ENCODE data around the gene LARP7.
"Not testable (repeated sequence)": the region's sequence is repeated elsewhere in the genome, so short reads cannot be mapped to it uniquely, and the experiment has no call there.

LARP7 gene

DNA sequence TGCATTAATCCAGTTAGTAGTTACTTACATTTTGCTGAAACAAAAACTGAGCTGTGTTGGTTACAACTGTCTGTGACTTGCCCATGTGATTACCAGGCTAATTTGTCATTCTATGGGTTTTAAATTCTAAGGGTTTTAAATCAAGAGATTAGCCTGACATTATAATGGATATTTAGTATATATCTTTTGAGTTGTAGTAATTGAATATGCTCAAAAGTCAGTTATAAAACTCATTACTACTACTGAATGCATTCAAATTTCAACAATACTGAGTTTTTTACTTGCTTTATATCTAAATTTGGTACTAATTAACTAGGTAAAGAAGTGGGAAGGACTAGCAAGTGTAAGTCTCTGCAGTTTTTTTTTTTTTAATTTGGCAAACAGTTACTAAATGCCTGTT is 14.7 kb downstream of the LARP7 start:
- Histone ChIP-seq H3K4me3 (ENCODE audit: low read length, poor library complexity, severe bottlenecking) (no peak overlapping the region), H3K9me3 (ENCODE audit: insufficient read depth, low read depth, low read length) (no peaks in the 10 kb centered on the region), H3K36me3 (ENCODE audit: insufficient read depth, low read length) (peaks cover 55% of the 10 kb centered on the region; the same call in 1 of the 2 replicates), H3K4me2 (ENCODE audit: low read depth, low read length, poor library complexity, severe bottlenecking) (no peak overlapping the region), H2AFZ (ENCODE audit: low read length) (no peak overlapping the region), H3K9ac (ENCODE audit: low read depth, low read length, poor library complexity, severe bottlenecking) (no peak overlapping the region), H3K9me2 (replicated peaks; ENCODE audit: low read depth, low read length) (no peaks in the 10 kb centered on the region), H3K79me2 (ENCODE audit: insufficient read depth, low read length) (no peaks in the 10 kb centered on the region), H3K27me3 (ENCODE audit: insufficient read depth, low read length, poor library complexity, severe bottlenecking) (no peaks in the 10 kb centered on the region), H4K20me1 (ENCODE audit: insufficient read depth, low read length, poor library complexity, severe bottlenecking) (no peaks in the 10 kb centered on the region), H3K4me1 (ENCODE audit: insufficient read depth, low read length, poor library complexity, severe bottlenecking) (no peaks in the 10 kb centered on the region), H3F3A (ENCODE audit: low read depth) (no peaks in the 10 kb centered on the region)
- TF ChIP-seq, protein P1, sequence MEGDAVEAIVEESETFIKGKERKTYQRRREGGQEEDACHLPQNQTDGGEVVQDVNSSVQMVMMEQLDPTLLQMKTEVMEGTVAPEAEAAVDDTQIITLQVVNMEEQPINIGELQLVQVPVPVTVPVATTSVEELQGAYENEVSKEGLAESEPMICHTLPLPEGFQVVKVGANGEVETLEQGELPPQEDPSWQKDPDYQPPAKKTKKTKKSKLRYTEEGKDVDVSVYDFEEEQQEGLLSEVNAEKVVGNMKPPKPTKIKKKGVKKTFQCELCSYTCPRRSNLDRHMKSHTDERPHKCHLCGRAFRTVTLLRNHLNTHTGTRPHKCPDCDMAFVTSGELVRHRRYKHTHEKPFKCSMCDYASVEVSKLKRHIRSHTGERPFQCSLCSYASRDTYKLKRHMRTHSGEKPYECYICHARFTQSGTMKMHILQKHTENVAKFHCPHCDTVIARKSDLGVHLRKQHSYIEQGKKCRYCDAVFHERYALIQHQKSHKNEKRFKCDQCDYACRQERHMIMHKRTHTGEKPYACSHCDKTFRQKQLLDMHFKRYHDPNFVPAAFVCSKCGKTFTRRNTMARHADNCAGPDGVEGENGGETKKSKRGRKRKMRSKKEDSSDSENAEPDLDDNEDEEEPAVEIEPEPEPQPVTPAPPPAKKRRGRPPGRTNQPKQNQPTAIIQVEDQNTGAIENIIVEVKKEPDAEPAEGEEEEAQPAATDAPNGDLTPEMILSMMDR (conservative IDR thresholded peaks at IDR 0.05; ENCODE audit: low read length), result no peak
- TF ChIP-seq EZH2phosphoT487 (IDR thresholded peaks at IDR 0.05; ENCODE audit: borderline replicate concordance), result no peak

DNA sequence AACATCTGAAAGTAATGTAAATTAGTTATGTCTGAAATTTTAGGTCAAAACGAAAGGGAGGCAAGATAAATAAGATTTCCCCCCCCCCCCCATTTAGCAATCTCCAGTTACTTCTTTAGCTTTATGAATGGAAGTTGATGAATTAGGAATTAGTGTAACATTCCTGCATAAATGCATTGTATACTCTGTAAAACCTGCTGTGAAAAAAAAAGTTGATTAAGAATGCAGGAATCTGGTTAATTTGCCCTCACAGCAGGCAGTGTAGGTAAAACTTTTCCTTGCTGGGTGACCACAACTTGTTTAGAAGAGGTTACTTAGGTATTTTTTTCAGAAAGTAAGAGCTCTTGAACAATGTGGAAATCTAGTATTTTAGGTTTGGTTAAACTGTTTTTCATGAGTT is 15.3 kb downstream of the LARP7 start:
- TF ChIP-seq EZH2phosphoT487 (IDR thresholded peaks at IDR 0.05; ENCODE audit: borderline replicate concordance), result no peak
- TF ChIP-seq, protein P1 (conservative IDR thresholded peaks at IDR 0.05; ENCODE audit: low read length), result no peak
- no peaks in the 10 kb centered on the region for H3K9me2 ChIP-seq (replicated peaks; ENCODE audit: low read depth, low read length)
- no peaks in the 10 kb centered on the region for H3F3A ChIP-seq (ENCODE audit: low read depth)
- H2AFZ ChIP-seq (ENCODE audit: low read length), result no peak overlapping the region
- H3K27me3 ChIP-seq (ENCODE audit: insufficient read depth, low read length, poor library complexity, severe bottlenecking), result no peaks in the 10 kb centered on the region
- H3K36me3 ChIP-seq (ENCODE audit: insufficient read depth, low read length), result peaks cover 51% of the 10 kb centered on the region; the same call in 1 of the 2 replicates
- no peak overlapping the region for H3K9ac ChIP-seq (ENCODE audit: low read depth, low read length, poor library complexity, severe bottlenecking)
- no peaks in the 10 kb centered on the region for H3K9me3 ChIP-seq (ENCODE audit: insufficient read depth, low read depth, low read length)
- no peaks in the 10 kb centered on the region for H3K79me2 ChIP-seq (ENCODE audit: insufficient read depth, low read length)
- H3K4me2 ChIP-seq (ENCODE audit: low read depth, low read length, poor library complexity, severe bottlenecking), result no peak overlapping the region
- no peak overlapping the region for H3K4me3 ChIP-seq (ENCODE audit: low read length, poor library complexity, severe bottlenecking)
- no peaks in the 10 kb centered on the region for H4K20me1 ChIP-seq (ENCODE audit: insufficient read depth, low read length, poor library complexity, severe bottlenecking)
- no peaks in the 10 kb centered on the region for H3K4me1 ChIP-seq (ENCODE audit: insufficient read depth, low read length, poor library complexity, severe bottlenecking)

DNA sequence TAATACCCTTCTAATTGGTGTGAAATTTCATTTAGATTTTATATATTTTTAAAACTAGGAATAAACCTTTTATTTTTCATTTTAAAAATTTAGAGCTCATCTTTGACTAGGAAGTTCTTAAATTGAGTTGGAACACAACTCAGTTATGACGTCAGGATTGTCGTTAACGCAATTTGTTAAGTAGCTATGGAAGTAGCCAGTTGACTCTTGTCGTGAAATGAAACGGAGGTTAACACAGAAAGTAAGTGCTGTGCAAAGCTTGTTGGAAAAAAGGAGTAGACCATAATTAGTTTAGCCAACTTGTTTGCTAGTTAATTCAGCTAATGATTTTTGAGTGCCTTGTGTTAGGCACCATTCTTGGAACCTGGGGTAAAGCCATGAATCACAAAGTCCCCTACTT is 18.3 kb downstream of the LARP7 start:
- H4K20me1 ChIP-seq (ENCODE audit: insufficient read depth, low read length, poor library complexity, severe bottlenecking), result no peaks in the 10 kb centered on the region
- H3K79me2 ChIP-seq (ENCODE audit: insufficient read depth, low read length), result no peaks in the 10 kb centered on the region
- H3K9me2 ChIP-seq (replicated peaks; ENCODE audit: low read depth, low read length), result no peaks in the 10 kb centered on the region
- peaks cover 43% of the 10 kb centered on the region for H3K36me3 ChIP-seq (ENCODE audit: insufficient read depth, low read length)
- no peak overlapping the region for H3K4me2 ChIP-seq (ENCODE audit: low read depth, low read length, poor library complexity, severe bottlenecking)
- no peaks in the 10 kb centered on the region for H3F3A ChIP-seq (ENCODE audit: low read depth)
- peaks cover 2% of the 10 kb centered on the region for H3K4me1 ChIP-seq (ENCODE audit: insufficient read depth, low read length, poor library complexity, severe bottlenecking)
- H3K4me3 ChIP-seq (ENCODE audit: low read length, poor library complexity, severe bottlenecking), result no peak overlapping the region
- H3K27me3 ChIP-seq (ENCODE audit: insufficient read depth, low read length, poor library complexity, severe bottlenecking), result no peaks in the 10 kb centered on the region
- TF ChIP-seq, protein P1 (conservative IDR thresholded peaks at IDR 0.05; ENCODE audit: low read length), result no peak
- no peak for TF ChIP-seq EZH2phosphoT487 (IDR thresholded peaks at IDR 0.05; ENCODE audit: borderline replicate concordance)
- H2AFZ ChIP-seq (ENCODE audit: low read length), result no peak overlapping the region
- H3K9me3 ChIP-seq (ENCODE audit: insufficient read depth, low read depth, low read length), result no peaks in the 10 kb centered on the region
- H3K9ac ChIP-seq (ENCODE audit: low read depth, low read length, poor library complexity, severe bottlenecking), result no peak overlapping the region

DNA sequence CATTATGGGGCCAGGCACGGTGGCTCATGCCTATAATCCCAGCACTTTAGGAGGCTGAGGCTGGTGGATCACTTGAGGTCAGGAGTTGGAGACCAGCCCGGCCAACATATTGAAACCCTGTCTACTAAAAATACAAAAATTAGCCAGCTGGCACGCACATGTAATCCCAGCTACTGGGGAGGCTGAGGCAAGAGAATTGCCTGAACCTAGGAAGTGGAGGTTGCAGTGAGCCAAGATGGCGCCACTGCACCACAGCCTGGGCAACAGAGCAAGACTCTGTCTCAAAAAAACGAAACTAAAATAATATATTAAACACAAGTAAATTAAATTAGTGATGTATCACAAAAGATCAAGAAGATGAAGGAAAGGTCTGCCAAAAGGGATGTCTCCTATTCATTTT is 19.2 kb downstream of the LARP7 start:
- H3K36me3 ChIP-seq (ENCODE audit: insufficient read depth, low read length), result peaks cover 36% of the 10 kb centered on the region
- H3K79me2 ChIP-seq (ENCODE audit: insufficient read depth, low read length); H3K4me3 ChIP-seq (ENCODE audit: low read length, poor library complexity, severe bottlenecking): not testable (repeated sequence)

More for the DNA sequence above, 19.2 kb downstream of the LARP7 start:
- not testable (repeated sequence) for H3K9ac ChIP-seq (ENCODE audit: low read depth, low read length, poor library complexity, severe bottlenecking); H3K9me2 ChIP-seq (replicated peaks; ENCODE audit: low read depth, low read length); H4K20me1 ChIP-seq (ENCODE audit: insufficient read depth, low read length, poor library complexity, severe bottlenecking); H3K9me3 ChIP-seq (ENCODE audit: insufficient read depth, low read depth, low read length); H3F3A ChIP-seq (ENCODE audit: low read depth); H3K27me3 ChIP-seq (ENCODE audit: insufficient read depth, low read length, poor library complexity, severe bottlenecking); H2AFZ ChIP-seq (ENCODE audit: low read length); H3K4me2 ChIP-seq (ENCODE audit: low read depth, low read length, poor library complexity, severe bottlenecking)
- H3K4me1 ChIP-seq (ENCODE audit: insufficient read depth, low read length, poor library complexity, severe bottlenecking), result peaks cover 10% of the 10 kb centered on the region

Data from Loucy (cell line).